ENCODE data around the gene SULT4A1. TPM values are rescaled to one million over a fixed set of nuclear protein-coding genes. Genes with fewer than 3 reads are reported as not detected.

The SULT4A1 gene
- total RNA-seq, 3 donors from 2014 or later = 0.98 to 2.9 TPM; not detected in 1

DNA sequence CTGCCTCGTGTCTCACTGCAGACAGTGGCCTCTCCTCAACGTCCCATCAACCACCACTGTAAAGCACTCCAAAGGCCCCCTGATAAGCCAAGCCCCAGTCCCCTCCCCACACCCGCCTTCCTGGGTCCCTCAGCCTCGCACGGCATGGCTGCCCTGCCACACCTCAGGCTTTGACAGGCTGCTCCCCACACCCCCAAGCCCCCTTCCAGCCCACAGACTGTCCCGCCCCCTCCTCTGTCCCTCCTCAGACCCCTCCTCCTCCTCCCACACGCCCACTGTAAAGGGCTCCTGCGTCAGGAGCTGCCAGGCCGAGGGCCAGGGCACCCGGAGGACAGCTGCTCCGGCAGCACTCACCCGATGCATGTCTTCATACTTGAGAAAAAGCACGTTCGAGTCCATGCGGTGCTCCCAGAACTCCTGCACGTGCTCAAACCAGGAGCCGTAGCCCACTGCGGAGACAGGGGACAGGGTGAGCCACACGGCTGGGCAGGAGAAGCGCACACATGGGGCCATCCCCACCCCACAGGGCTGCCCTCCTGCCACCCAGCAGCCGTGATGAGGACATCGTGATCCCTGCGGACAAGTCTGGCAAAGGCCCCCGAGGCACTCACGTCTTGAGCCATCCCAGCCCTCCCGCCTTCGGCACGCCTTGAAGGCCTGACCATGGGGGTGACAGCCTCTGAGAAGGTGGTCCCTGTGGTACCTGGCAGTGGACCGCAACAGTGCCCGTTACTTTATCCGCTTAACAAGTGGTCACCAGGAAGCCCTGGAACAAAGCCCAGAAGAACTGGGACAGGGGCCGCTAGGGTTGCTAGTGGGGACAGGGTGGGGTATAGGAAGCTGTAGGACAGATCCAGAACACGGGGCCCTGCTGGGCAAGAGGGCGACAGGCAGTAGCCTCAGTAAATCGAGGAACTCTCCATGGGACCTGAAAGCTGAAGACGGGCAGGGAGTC lies 28.8 kb downstream of the SULT4A1 start:
- TF ChIP-seq CTCF (IDR thresholded peaks at IDR 0.05) = no peak
- no peak for TF ChIP-seq POLR2A (IDR thresholded peaks at IDR 0.05)
- TF ChIP-seq POLR2AphosphoS5 (IDR thresholded peaks at IDR 0.05) = no peak
- intact Hi-C loops (cut with DNase I; ENCODE audit: low total_unique reads) = no loop called here
- Histone ChIP-seq H3K36me3 (no peaks in the 10 kb centered on the region), H3K4me1 (no peaks in the 10 kb centered on the region), H3K4me3 (no peak overlapping the region), H3K27ac (no peak overlapping the region), H3K27me3 (no peaks in the 10 kb centered on the region), H3K9me3 (no peaks in the 10 kb centered on the region)
- no peak for DNase-seq (ENCODE audit: low spot score in 2 of 2)

DNA sequence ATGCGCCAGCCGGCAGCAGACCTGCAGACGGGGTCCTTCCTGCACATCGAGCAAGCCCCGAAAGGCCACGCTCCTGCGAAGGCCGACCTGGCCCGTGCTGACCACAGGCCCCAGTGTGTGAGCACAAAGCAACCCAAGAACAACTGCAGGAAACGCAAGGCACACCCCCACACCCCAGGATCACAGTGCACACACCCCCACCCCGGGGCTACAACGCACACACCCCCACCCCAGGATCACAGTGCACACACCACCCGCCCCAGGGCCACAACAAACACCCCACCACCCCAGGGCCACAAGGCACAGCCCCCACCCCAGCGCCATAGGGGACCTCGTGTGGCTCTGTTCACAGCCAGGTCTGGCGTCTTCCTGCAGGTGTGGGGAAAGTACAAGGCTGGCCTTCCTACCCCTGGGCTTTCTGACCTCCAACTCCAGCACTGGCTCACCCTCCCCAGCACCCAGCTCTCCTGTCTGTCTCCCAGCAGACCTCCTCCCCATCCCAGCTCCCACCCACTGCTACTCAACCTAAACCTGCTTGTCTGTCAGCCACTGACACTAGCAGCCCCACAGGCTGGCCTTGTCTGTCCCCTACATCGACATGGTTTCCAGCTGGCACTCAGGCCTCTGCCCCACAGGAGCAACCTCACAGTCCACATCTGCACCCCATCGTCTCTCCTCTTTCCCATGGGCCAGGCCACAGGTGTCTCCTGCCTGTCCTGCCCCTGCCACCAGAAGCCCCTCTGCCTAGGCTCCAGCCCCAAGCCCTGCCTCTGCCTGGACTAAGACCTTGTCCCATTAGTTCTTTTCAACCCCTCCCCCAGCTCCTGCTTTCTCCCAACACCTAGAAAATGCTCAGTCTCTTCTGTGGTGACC lies 29.7 kb downstream of the SULT4A1 start:
- TF ChIP-seq POLR2AphosphoS5 (IDR thresholded peaks at IDR 0.05) = no peak
- no peak for TF ChIP-seq CTCF (IDR thresholded peaks at IDR 0.05)
- no peak for TF ChIP-seq POLR2A (IDR thresholded peaks at IDR 0.05)
- Histone ChIP-seq H3K4me3 (no peak overlapping the region), H3K9me3 (no peaks in the 10 kb centered on the region), H3K4me1 (no peaks in the 10 kb centered on the region), H3K27me3 (no peaks in the 10 kb centered on the region), H3K27ac (no peak overlapping the region), H3K36me3 (no peaks in the 10 kb centered on the region)
- DNase-seq (ENCODE audit: low spot score in 2 of 2) = no peak
- intact Hi-C loops (cut with DNase I; ENCODE audit: low total_unique reads) = no loop called here

- Histone ChIP-seq H3K4me3 (no peak overlapping the region), H3K4me1 (no peaks in the 10 kb centered on the region), H3K36me3 (no peaks in the 10 kb centered on the region), H3K9me3 (no peaks in the 10 kb centered on the region), H3K27me3 (no peaks in the 10 kb centered on the region), H3K27ac (no peak overlapping the region)
- no peak for DNase-seq (ENCODE audit: low spot score in 2 of 2)
- TF ChIP-seq POLR2AphosphoS5 (IDR thresholded peaks at IDR 0.05) (no peak), POLR2A (IDR thresholded peaks at IDR 0.05) (no peak), CTCF (IDR thresholded peaks at IDR 0.05) (no peak)
- intact Hi-C loops (cut with DNase I; ENCODE audit: low total_unique reads) = no loop called here
These were observed 30.5 kb downstream of the SULT4A1 start for GRCh38 chr22:43831561-43832392.

DNA sequence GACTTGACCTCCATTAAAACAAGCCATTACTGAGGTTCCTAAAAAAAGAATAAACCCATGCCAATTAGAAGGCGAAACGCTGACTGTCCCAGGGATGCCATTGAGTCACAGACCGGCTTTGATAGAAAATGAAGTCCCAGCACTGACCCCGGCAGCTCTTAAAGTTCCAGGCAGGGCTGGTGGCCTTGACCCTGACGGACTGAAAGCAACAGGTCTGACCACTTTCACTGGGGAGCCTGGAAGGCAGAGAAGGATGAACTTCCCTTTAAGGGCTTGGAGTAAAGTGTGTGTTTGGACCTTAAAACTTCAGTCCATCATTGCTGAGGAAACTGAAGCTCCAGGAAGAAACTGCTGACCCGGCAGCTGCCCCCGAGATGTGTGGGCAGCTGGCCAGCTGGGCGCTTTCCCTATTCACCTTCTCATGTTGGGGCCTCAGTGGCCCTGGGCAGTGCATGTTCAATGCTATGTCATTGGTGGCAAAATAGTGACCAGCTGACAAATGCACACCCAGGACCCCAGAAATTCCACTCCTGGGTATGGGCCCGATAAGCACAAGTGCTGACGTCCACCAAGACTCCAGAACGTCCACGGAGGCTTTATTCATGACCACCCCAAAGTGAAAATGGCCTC lies 31.3 kb downstream of the SULT4A1 start:
- H3K27ac ChIP-seq = peak overlapping the region in 1 of 2 donors; percentile 74
- intact Hi-C loops (cut with DNase I; ENCODE audit: low total_unique reads) = no loop called here
- DNase-seq (ENCODE audit: low spot score in 2 of 2) = no peak
- no peaks in the 10 kb centered on the region for H3K36me3 ChIP-seq
- TF ChIP-seq CTCF (IDR thresholded peaks at IDR 0.05) (no peak), POLR2AphosphoS5 (IDR thresholded peaks at IDR 0.05) (no peak), POLR2A (IDR thresholded peaks at IDR 0.05) (no peak)
- no peaks in the 10 kb centered on the region for H3K9me3 ChIP-seq
- no peaks in the 10 kb centered on the region for H3K27me3 ChIP-seq
- H3K4me1 ChIP-seq = no peaks in the 10 kb centered on the region
- no peak overlapping the region for H3K4me3 ChIP-seq

Measured in breast epithelium (tissue), 4 donors.